Esophagus squamous epithelium (tissue), 5 donors: ENCODE results near the gene CDH11. TPM values are rescaled to one million over a fixed set of nuclear protein-coding genes. Genes with fewer than 3 reads are reported as not detected.

ENCODE experiments used
- DNase-seq: peaks from one replicate; lab custom pipeline; 2025; lab: John Stamatoyannopoulos, UW
- H3K27ac ChIP-seq, 4 donors: fragments of 200-600 bp; sonication (generic); one replicate each; pipeline ENCODE4 v1.5.1; 2016 to 2019; ENCODE audit warnings: mild to moderate bottlenecking in 1 of 4
- H3K27me3 ChIP-seq, 4 donors: fragments of 200-600 bp; sonication (generic); 1 replicate in 3 of 4; 2 replicates in 1 of 4; pipeline versions ENCODE4 v1.5.1 to v1.6.0; 2017 to 2021; ENCODE audit warnings: antibody characterized with exemption in 1 of 4
- H3K36me3 ChIP-seq, 3 donors: fragments of 200-600 bp; sonication (generic); one replicate each; pipeline ENCODE4 v1.5.1; 2016 to 2019
- H3K4me1 ChIP-seq, 3 donors: fragments of 200-600 bp; sonication (generic); one replicate each; pipeline ENCODE4 v1.5.1; 2017 to 2019
- H3K4me3 ChIP-seq, 4 donors: fragments of 200-600 bp; sonication (generic); 1 replicate in 3 of 4; 2 replicates in 1 of 4; pipeline ENCODE4 v1.5.1; 2016 to 2019; ENCODE audit warnings: mild to moderate bottlenecking in 2 of 4, moderate library complexity in 1 of 4
- H3K9me3 ChIP-seq, 3 donors: fragments of 200-600 bp; sonication (generic); one replicate each; pipeline ENCODE4 v1.5.1; 2016 to 2019
- CTCF ChIP-seq, 6 experiments: fragments of 450-650 bp in 4 of 6; fragments of 200-600 bp in 2 of 6; sonication (generic) in 2 of 6; IDR thresholded peaks; one replicate each; pipeline ENCODE4 v1.5.1; 2016 to 2019; ENCODE audit warnings: antibody characterized with exemption in 6 of 6, mild to moderate bottlenecking in 4 of 6, moderate library complexity in 4 of 6
- POLR2A ChIP-seq, 4 donors: fragments of 450-650 bp; IDR thresholded peaks; one replicate each; pipeline ENCODE4 v1.6.1; 2017; ENCODE audit warnings: antibody characterized with exemption in 4 of 4, mild to moderate bottlenecking in 4 of 4, moderate library complexity in 3 of 4
- WGBS, 2 donors: methylation state at CpG; one replicate each; pipeline ENCODE4 v1.1.5; 2018; 5-methylcytosine and 5-hydroxymethylcytosine counted together
- intact Hi-C: fragments of 100-400 bp; cut with DNase I; formaldehyde crosslinking; loops from one replicate; pipeline ENCODE4 v1.15.0; 2022
- total RNA-seq, 4 donors: library from RNA; depleted of rRNA; stranded (reverse); fragments of >200 nt; gene quantifications; one replicate each; pipeline ENCODE4 v1.1.0, GENCODE V29; 2016
- donor health status: DM: yes; HTN: yes; CAD: no.

Gene CDH11
- total RNA-seq, 4 donors from 2014 or later, result 3.4 to 17.5 (median 6.6) TPM

- DNase-seq, result no peak
- TF ChIP-seq CTCF (IDR thresholded peaks at IDR 0.05) (no peak), POLR2A (IDR thresholded peaks at IDR 0.05) (no peak)
- no peak overlapping the region for H3K27ac ChIP-seq
Measured at GRCh38 chr16:64925166-64925565, 196.7 kb downstream of the CDH11 start.

GRCh38 chr16:64924086-64924485 lies 197.8 kb downstream of the CDH11 start:
- Histone ChIP-seq H3K4me1 (no peaks in the 10 kb centered on the region), H3K9me3 (peaks cover 0 to 11% (median 0%) of the 10 kb centered on the region in 3 donors), H3K27me3 (no peaks in the 10 kb centered on the region), H3K4me3 (no peak overlapping the region), H3K36me3 (no peaks in the 10 kb centered on the region), H3K27ac (no peak overlapping the region)
- DNase-seq, result no peak
- WGBS, 2 donors, result 48 to 79% methylated on average over 2 of the region's 2 CpGs
- intact Hi-C loops, result no loop called here
- TF ChIP-seq CTCF (IDR thresholded peaks at IDR 0.05) (no peak), POLR2A (IDR thresholded peaks at IDR 0.05) (no peak)

More at GRCh38 chr16:64925166-64925565, 196.7 kb downstream of the CDH11 start:
- Histone ChIP-seq H3K9me3 (peaks cover 0 to 11% (median 0%) of the 10 kb centered on the region in 3 donors), H3K4me1 (no peaks in the 10 kb centered on the region), H3K4me3 (no peak overlapping the region), H3K36me3 (no peaks in the 10 kb centered on the region), H3K27me3 (no peaks in the 10 kb centered on the region)
- intact Hi-C loops, result no loop called here

GRCh38 chr16:64919929-64920607 lies 201.8 kb downstream of the CDH11 start:
- Histone ChIP-seq H3K4me3 (no peak overlapping the region), H3K36me3 (no peaks in the 10 kb centered on the region), H3K27ac (no peak overlapping the region), H3K9me3 (no peaks in the 10 kb centered on the region), H3K27me3 (no peaks in the 10 kb centered on the region), H3K4me1 (no peaks in the 10 kb centered on the region)
- TF ChIP-seq POLR2A (IDR thresholded peaks at IDR 0.05) (no peak), CTCF (IDR thresholded peaks at IDR 0.05) (no peak)
- 65 to 70% methylated on average over 2 of the region's 2 CpGs for WGBS, 2 donors
- DNase-seq, result no peak
- intact Hi-C loops, result no loop called here

- Histone ChIP-seq H3K9me3 (no peaks in the 10 kb centered on the region), H3K27me3 (no peaks in the 10 kb centered on the region), H3K36me3 (no peaks in the 10 kb centered on the region), H3K4me1 (no peaks in the 10 kb centered on the region), H3K4me3 (no peak overlapping the region), H3K27ac (no peak overlapping the region)
- no peak for TF ChIP-seq POLR2A (IDR thresholded peaks at IDR 0.05)
- no peak for TF ChIP-seq CTCF (IDR thresholded peaks at IDR 0.05)
- DNase-seq, result no peak
- intact Hi-C loops, result no loop called here
- WGBS, 2 donors, result 40 to 52% methylated on average over 1 of the region's 1 CpG
Measured at GRCh38 chr16:64919141-64919540, 202.7 kb downstream of the CDH11 start.

GRCh38 chr16:64916051-64916450 lies 205.8 kb downstream of the CDH11 start:
- Histone ChIP-seq H3K4me1 (no peaks in the 10 kb centered on the region), H3K9me3 (no peaks in the 10 kb centered on the region), H3K27ac (no peak overlapping the region), H3K27me3 (no peaks in the 10 kb centered on the region), H3K36me3 (no peaks in the 10 kb centered on the region), H3K4me3 (no peak overlapping the region)
- no peak for DNase-seq
- intact Hi-C loops, result no loop called here
- WGBS, 2 donors, result 51 to 58% methylated on average over 2 of the region's 2 CpGs
- TF ChIP-seq POLR2A (IDR thresholded peaks at IDR 0.05) (no peak), CTCF (IDR thresholded peaks at IDR 0.05) (no peak)
